Measurements from ENCODE around the gene EHMT1. TPM values are rescaled to one million over a fixed set of nuclear protein-coding genes. Genes with fewer than 3 reads are reported as not detected.

EHMT1 gene
- total RNA-seq, 1 donor, result 31.4 TPM

DNA sequence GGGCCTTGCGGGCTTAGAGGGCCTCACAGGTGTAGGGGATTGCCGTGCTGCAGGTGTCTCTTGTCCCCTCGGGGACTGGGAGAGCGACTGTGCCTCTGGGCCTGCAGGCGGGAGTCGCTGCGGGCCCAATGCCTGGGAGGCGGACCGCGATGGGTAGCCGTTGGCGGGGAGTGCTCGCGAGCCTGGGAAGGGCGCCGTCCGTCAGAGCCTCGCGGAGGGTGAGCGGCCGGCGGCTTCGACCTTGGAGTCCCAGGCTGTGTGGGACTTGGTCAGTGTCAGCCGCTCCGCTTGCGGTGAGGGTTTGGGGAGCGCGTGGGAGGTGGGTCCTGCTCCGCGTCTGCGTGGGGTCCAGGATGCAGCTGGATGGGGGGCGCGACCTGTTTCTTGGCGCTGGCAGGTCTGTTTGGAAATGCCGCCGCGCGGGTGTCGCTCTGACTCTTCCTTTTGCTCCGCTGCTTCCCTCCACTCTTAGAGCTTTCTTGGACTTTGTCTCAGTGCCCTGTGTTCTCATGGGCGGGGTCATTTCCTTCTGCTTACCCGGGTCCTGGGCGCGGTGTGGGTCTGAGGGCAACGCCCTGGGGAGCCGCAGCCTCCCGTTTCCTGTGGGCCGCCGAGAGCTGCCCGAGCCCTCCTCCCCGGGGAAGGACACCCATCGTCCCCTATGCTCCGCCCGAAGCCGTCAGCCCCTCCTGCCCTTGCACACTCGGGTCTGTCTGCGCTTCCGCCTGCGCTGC, 169.9 kb downstream of the EHMT1 start:
- no peak overlapping the region for H3K4me3 ChIP-seq (ENCODE audit: low read depth, low read length)
- no peak for DNase-seq (ENCODE audit: low read depth)
- TF ChIP-seq CTCF (IDR thresholded peaks at IDR 0.05; ENCODE audit: insufficient read depth, low read length), result no peak

GRCh38 chr9:137789295-137789895, 170.6 kb downstream of the EHMT1 start:
- no peak overlapping the region for H3K4me3 ChIP-seq (ENCODE audit: low read depth, low read length)
- DNase-seq (ENCODE audit: low read depth), result no peak
- TF ChIP-seq CTCF (IDR thresholded peaks at IDR 0.05; ENCODE audit: insufficient read depth, low read length), result no peak

DNA sequence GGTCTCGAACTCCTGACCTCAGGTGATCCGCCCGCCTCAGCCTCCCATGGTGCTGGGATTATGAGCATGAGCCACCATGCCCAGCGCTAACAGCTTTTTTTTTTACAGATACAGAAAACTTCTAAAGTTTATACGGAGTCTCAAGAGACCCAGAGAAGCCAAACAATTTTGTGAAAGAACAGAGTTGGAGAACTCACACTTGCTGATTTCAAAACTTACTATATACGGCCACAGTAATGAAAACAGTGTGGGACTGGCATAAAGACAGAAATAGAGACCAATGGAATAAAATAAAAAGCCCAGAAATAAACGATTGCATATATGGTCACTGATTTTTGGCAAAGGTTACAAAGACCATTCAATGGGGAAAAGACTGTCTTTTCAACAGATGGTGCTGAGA, 173.1 kb downstream of the EHMT1 start:
- no peak overlapping the region for H3K4me3 ChIP-seq (ENCODE audit: low read depth, low read length)
- no peak for DNase-seq (ENCODE audit: low read depth)
- TF ChIP-seq CTCF (IDR thresholded peaks at IDR 0.05; ENCODE audit: insufficient read depth, low read length), result no peak

GRCh38 chr9:137793196-137793841, 174.5 kb downstream of the EHMT1 start:
- H3K4me3 ChIP-seq (ENCODE audit: low read depth, low read length), result no peak overlapping the region
- no peak for DNase-seq (ENCODE audit: low read depth)
- no peak for TF ChIP-seq CTCF (IDR thresholded peaks at IDR 0.05; ENCODE audit: insufficient read depth, low read length)

- no peak overlapping the region for H3K4me3 ChIP-seq (ENCODE audit: low read depth, low read length)
- no peak for DNase-seq (ENCODE audit: low read depth)
- no peak for TF ChIP-seq CTCF (IDR thresholded peaks at IDR 0.05; ENCODE audit: insufficient read depth, low read length)
Observed at GRCh38 chr9:137795156-137795666, 176.4 kb downstream of the EHMT1 start.

- TF ChIP-seq CTCF (IDR thresholded peaks at IDR 0.05; ENCODE audit: insufficient read depth, low read length), result no peak
- no peak for DNase-seq (ENCODE audit: low read depth)
- H3K4me3 ChIP-seq (ENCODE audit: low read depth, low read length), result no peak overlapping the region
Observed at GRCh38 chr9:137797206-137798120, 178.7 kb downstream of the EHMT1 start.

All from fibroblast of the aortic adventitia (primary cell).